HT1080 (cell line): ENCODE measurements around the gene MORC3. TPM values are rescaled to one million over a fixed set of nuclear protein-coding genes. Genes with fewer than 3 reads are reported as not detected.

Experiments used
- DNase-seq: peaks from one replicate; pipeline ENCODE4 v3.0.0-alpha.2; 2015; ENCODE audit warnings: low read depth
- small RNA-seq: library from RNA; depleted of rRNA; stranded (forward); fragments of <200 nt; gene quantifications from one replicate; pipeline ENCODE3, GENCODE V24; 2014
- total RNA-seq: library from RNA; depleted of rRNA; stranded (reverse); fragments of >200 nt; shearing (Covaris generic); gene quantifications from 2 replicates; pipeline ENCODE4 v1.2.3, GENCODE V29; 2014; rRNA removed

The MORC3 gene
- total RNA-seq, 1 experiment from 2014 or later, result 18.4 TPM

- DNase-seq, result peak; percentile 74
These were observed 100.0 kb downstream of the MORC3 start for GRCh38 chr21:36419996-36420395.

- DNase-seq, result no peak
These were observed 100.8 kb downstream of the MORC3 start for GRCh38 chr21:36420571-36421339.

GRCh38 chr21:36422279-36423098, 102.5 kb downstream of the MORC3 start:
- DNase-seq, result peak; percentile 72

GRCh38 chr21:36423771-36424433, 103.9 kb downstream of the MORC3 start:
- no peak for DNase-seq

GRCh38 chr21:36424592-36424991, 104.6 kb downstream of the MORC3 start:
- DNase-seq, result no peak

GRCh38 chr21:36425286-36425685, 105.3 kb downstream of the MORC3 start:
- no peak for DNase-seq

Small RNA genes lying within 50 kb of the gene (small RNA-seq; reads per million reads assigned to genes)
- not detected for gene ATP5MFP1

Other genes starting within 250 kb of the MORC3 start
- gene CBR3, start 185.1 kb upstream of the MORC3 start, total RNA-seq, result 15.2 and 15.6 TPM in 2 replicates
- gene DOP1B, start 163.4 kb upstream of the MORC3 start, total RNA-seq, result 4.7 and 7.8 TPM in 2 replicates
- gene CHAF1B, start 65.2 kb downstream of the MORC3 start, total RNA-seq, result 10.6 and 13.0 TPM in 2 replicates
- gene CLDN14, start 159.9 kb downstream of the MORC3 start, total RNA-seq, result 0.13 TPM in 1 of 2 replicates, not detected in the other